Hepatocyte (in vitro differentiated cells): ENCODE data around the gene SSR2.

Experiments
- CTCF ChIP-seq: fragments of 200-600 bp; sonication (generic); IDR thresholded peaks from 2 replicates; pipeline ENCODE4 v1.5.1; 2016; ENCODE audit warnings: antibody characterized with exemption, mild to moderate bottlenecking; ENCODE audit not compliant: poor library complexity
- EZH2 ChIP-seq: fragments of 200-600 bp; sonication (generic); IDR thresholded peaks from 2 replicates; pipeline ENCODE4 v1.6.1; 2016; ENCODE audit warnings: antibody characterized with exemption, mild to moderate bottlenecking, borderline replicate concordance

GRCh38 chr1:156014829-156015228 lies 5.9 kb downstream of the SSR2 start:
- TF ChIP-seq CTCF (no peak), EZH2 (no peak)
